ENCODE data around the gene SPAG4.

SPAG4 gene

DNA sequence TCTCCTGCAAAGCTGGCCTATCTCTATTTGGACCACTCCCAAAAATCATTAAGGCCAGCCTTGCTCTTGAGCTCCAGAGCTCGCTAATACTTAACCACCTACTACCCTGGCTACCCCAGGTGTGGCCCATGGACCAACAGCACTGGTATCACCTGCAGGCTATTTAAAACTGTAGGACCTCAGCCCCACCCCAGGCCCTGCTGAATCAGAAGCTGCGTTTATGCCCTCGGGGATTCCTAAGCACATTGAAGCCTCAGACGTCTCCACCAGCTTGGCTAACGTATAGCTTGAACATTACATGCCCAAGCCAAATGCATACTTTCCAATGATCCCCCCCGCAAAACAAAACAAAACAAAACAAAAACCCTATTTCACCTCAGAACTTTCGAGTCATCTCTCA lies 19.7 kb upstream of the SPAG4 start (continued):
- TF ChIP-seq ZNF404 (tag by site-specific recombination; IDR thresholded peaks at IDR 0.05) (no peak), SP7 (tag by site-specific recombination; IDR thresholded peaks at IDR 0.05) (no peak), ZNF660 (tag by site-specific recombination; IDR thresholded peaks at IDR 0.05) (no peak), KLF8 (tag by site-specific recombination; IDR thresholded peaks at IDR 0.05) (no peak)
- TF ChIP-seq, protein P1, sequence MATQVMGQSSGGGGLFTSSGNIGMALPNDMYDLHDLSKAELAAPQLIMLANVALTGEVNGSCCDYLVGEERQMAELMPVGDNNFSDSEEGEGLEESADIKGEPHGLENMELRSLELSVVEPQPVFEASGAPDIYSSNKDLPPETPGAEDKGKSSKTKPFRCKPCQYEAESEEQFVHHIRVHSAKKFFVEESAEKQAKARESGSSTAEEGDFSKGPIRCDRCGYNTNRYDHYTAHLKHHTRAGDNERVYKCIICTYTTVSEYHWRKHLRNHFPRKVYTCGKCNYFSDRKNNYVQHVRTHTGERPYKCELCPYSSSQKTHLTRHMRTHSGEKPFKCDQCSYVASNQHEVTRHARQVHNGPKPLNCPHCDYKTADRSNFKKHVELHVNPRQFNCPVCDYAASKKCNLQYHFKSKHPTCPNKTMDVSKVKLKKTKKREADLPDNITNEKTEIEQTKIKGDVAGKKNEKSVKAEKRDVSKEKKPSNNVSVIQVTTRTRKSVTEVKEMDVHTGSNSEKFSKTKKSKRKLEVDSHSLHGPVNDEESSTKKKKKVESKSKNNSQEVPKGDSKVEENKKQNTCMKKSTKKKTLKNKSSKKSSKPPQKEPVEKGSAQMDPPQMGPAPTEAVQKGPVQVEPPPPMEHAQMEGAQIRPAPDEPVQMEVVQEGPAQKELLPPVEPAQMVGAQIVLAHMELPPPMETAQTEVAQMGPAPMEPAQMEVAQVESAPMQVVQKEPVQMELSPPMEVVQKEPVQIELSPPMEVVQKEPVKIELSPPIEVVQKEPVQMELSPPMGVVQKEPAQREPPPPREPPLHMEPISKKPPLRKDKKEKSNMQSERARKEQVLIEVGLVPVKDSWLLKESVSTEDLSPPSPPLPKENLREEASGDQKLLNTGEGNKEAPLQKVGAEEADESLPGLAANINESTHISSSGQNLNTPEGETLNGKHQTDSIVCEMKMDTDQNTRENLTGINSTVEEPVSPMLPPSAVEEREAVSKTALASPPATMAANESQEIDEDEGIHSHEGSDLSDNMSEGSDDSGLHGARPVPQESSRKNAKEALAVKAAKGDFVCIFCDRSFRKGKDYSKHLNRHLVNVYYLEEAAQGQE (tag by site-specific recombination; IDR thresholded peaks at IDR 0.05) = no peak

- Histone ChIP-seq H3K36me3 (ENCODE audit: control insufficient read depth in 2 of 2, insufficient read depth in 1 of 2, low read length in 2 of 2) (no peaks in the 10 kb centered on the region), H3K27ac (ENCODE audit: extremely low read depth, low read depth, low read length) (no peak overlapping the region), H3K9me3 (ENCODE audit: control insufficient read depth, insufficient read depth, low read depth, low read length) (no peaks in the 10 kb centered on the region), H3K4me1 (ENCODE audit: control insufficient read depth, insufficient read depth, low read length) (no peaks in the 10 kb centered on the region), H3K4me3 (ENCODE audit: low read depth, low read length) (no peak overlapping the region)
- TF ChIP-seq PRDM1 (tag by site-specific recombination; IDR thresholded peaks at IDR 0.05) (0 out of 2 replicates have a peak, but pooled peaks have one; percentile 6), WT1 (tag by site-specific recombination; IDR thresholded peaks at IDR 0.05) (no peak)
- POLR2A ChIA-PET = interaction anchor here (0.6 kb wide), 1 partner anchor 28 kb away, joined by 6 read pairs; no protein-coding TSS in a partner anchor
- CTCF ChIA-PET = no interaction called here
Measured at GRCh38 chr20:35597186-35597585, 18.4 kb upstream of the SPAG4 start.

- no peak overlapping the region for H3K27ac ChIP-seq (ENCODE audit: extremely low read depth, low read depth, low read length)
- H3K4me1 ChIP-seq (ENCODE audit: control insufficient read depth, insufficient read depth, low read length) = no peaks in the 10 kb centered on the region
- no peaks in the 10 kb centered on the region for H3K36me3 ChIP-seq (ENCODE audit: control insufficient read depth in 2 of 2, insufficient read depth in 1 of 2, low read length in 2 of 2)
- no peak overlapping the region for H3K4me3 ChIP-seq (ENCODE audit: low read depth, low read length)
- POLR2A ChIA-PET = no interaction called here
- CTCF ChIA-PET = interaction anchor here (0.6 kb wide), 1 partner anchor 683 kb away, joined by 3 read pairs; no protein-coding TSS in a partner anchor
- TF ChIP-seq ZSCAN5A (tag by site-specific recombination; IDR thresholded peaks at IDR 0.05) (no peak), ZNF677 (tag by site-specific recombination; IDR thresholded peaks at IDR 0.05) (no peak), ZNF169 (tag by site-specific recombination; IDR thresholded peaks at IDR 0.05) (no peak), ZBTB17 (tag by site-specific recombination; IDR thresholded peaks at IDR 0.05) (no peak), ZBTB8A (tag by site-specific recombination; IDR thresholded peaks at IDR 0.05) (no peak), ZNF513 (tag by site-specific recombination; IDR thresholded peaks at IDR 0.05) (no peak), EGR2 (tag by site-specific recombination; IDR thresholded peaks at IDR 0.05; ENCODE audit: low read depth) (no peak), ZFP69B (tag by site-specific recombination; IDR thresholded peaks at IDR 0.05) (no peak)
- H3K9me3 ChIP-seq (ENCODE audit: control insufficient read depth, insufficient read depth, low read depth, low read length) = no peaks in the 10 kb centered on the region
Measured at GRCh38 chr20:35598476-35598875, 17.2 kb upstream of the SPAG4 start.
